Ectodermal cell (in vitro differentiated cells): ENCODE data around the gene HJV.

Experiments
- H3K27ac ChIP-seq: 2 replicates; pipeline ENCODE4 v1.7.0; 2013; ENCODE audit warnings: mild to moderate bottlenecking, low read depth, low read length; ENCODE audit not compliant: insufficient read depth, poor library complexity, severe bottlenecking
- H3K27me3 ChIP-seq: 2 replicates; pipeline ENCODE4 v1.7.0; 2013; ENCODE audit warnings: mild to moderate bottlenecking, low read length; ENCODE audit not compliant: insufficient read depth, control insufficient read depth, poor library complexity, severe bottlenecking
- H3K36me3 ChIP-seq: one replicate; pipeline ENCODE4 v1.7.0; 2013; ENCODE audit warnings: low read length; ENCODE audit not compliant: control insufficient read depth, insufficient read depth
- H3K4me1 ChIP-seq: one replicate; pipeline ENCODE4 v1.7.0; 2013; ENCODE audit warnings: low read length; ENCODE audit not compliant: control insufficient read depth, insufficient read depth
- H3K4me3 ChIP-seq: 2 replicates; pipeline ENCODE4 v1.7.0; 2013; ENCODE audit warnings: low read depth, low read length, control low read depth; ENCODE audit not compliant: insufficient read depth
- H3K9me3 ChIP-seq: 2 replicates; pipeline ENCODE4 v1.7.0; 2013; ENCODE audit warnings: mild to moderate bottlenecking, low read length, moderate library complexity; ENCODE audit not compliant: control insufficient read depth
- WGBS, 2 experiments: methylation state at CpG; one replicate each; pipeline ENCODE4 v1.1.7; 2013; ENCODE audit warnings: missing lambda C conversion rate in 2 of 2; 5-methylcytosine and 5-hydroxymethylcytosine counted together

The HJV gene

DNA sequence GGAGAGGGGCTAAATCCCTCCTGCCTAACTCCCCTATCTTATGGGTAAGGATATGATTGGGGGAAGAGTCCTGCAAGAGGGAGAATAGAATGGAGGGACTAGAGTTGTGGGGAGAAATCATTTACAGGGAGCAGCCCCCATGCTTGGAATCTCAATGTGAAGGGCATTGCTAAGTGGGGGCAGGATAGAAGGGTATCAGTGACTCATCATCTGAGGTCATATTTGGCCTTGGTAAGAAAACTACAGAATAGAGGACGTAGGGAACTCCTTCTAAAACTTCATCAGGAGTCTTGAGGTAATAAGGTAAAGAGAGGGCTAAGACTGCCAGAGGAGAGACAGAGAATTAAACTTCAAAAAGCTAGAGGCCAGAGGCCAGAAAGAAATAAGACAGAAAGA, 487 bp downstream of the HJV start:
- Histone ChIP-seq H3K9me3 (no peaks in the 10 kb centered on the region), H3K27me3 (peaks cover 49% of the 10 kb centered on the region), H3K4me1 (no peaks in the 10 kb centered on the region), H3K36me3 (no peaks in the 10 kb centered on the region), H3K4me3 (no peak overlapping the region), H3K27ac (no peak overlapping the region)
- WGBS, 2 experiments = 75 to 93% methylated on average over 1 of the region's 1 CpG

DNA sequence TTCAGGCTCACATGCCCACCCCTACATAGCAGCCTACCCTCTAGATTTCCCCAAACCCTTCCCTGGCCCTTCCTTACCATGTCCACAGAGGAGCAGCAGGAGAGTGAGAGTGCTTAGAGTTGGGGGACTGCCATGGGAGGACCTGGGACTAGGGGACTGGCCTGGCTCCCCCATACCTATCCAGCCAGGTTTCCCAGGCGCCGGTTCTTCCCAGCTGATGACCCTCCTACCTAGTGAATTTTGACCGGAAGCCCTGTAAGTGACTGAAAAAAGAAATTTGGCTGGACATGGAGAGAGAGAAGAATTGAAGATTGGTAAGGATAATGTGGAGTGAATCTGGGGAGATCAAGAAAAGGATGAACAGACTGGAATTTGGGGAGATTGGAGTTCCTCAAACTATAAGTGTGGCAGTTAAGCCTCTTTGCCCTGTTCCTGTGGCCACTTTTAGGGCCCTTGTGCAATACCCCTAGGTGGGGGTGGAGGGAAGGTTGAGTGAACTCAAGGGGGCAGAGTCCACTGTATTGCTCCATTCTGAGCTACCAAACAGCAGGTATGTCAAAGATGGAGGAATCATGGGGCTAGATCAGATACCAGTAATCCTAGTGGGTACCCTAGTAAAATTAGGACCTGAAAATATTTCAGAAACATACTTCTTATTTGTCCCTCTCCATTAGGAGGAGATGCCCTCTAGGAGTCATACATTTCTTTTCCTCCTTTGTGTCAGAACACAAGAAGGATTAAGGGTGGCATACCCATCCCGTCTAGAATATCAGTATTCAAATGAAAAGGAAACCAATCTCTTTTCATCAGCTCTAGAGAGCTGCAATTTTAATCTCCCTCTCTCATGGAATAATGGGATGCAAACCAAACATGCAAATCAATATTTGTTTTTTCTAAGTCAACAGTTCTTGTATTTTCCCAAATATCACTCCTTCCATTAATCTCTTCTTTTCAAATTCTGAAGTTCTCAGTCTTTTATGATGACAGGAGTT, 1.2 kb downstream of the HJV start:
- peaks cover 49% of the 10 kb centered on the region for H3K27me3 ChIP-seq

DNA sequence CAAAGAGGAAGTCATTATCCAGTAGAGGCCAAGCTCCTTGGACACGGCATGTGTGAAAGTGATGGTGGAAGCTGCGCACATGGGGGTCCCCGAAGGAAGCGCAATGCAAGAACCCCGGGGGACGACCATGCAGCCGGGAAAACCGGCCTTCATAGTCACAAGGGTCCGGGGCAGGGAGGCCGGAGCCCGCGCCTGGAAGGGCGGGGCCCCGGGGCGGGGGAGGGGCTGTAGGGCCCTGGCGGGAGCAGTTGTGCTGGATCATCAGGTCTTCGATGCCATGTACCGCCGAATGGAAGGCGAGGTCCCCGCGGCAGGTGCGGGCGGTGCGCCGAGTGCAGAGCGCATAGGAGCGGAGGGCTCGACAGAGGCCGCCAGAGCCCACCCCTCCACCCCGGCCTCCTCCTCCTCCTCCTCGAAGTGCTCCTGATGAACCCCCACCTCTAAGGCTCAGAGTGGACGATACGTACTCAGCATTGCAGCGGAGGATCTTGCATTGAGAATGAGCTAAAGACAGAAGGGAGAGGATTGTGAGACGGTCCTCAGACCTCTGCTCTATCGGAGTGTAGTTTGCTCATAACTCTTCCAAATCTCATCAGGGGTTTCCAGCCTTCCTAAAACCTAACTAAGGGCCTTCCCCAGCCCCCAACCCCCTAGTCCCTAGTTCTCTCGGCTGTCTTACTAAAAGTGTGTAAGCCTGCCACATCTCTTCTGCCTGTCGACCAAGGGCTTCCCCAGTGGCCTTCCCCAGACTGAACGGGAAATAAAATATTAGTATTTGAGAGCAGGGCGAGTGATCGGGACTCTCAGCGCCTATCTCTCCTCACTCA, 2.1 kb downstream of the HJV start:
- Histone ChIP-seq H3K36me3 (no peaks in the 10 kb centered on the region), H3K27me3 (peaks cover 49% of the 10 kb centered on the region), H3K27ac (no peak overlapping the region), H3K9me3 (no peaks in the 10 kb centered on the region), H3K4me1 (no peaks in the 10 kb centered on the region), H3K4me3 (peak overlapping the region; percentile 27)
- WGBS, 2 experiments = 42 to 45% methylated on average over 43 of the region's 43 CpGs

More for the DNA sequence above, 1.2 kb downstream of the HJV start:
- Histone ChIP-seq H3K36me3 (no peaks in the 10 kb centered on the region), H3K27ac (no peak overlapping the region), H3K4me1 (no peaks in the 10 kb centered on the region), H3K9me3 (no peaks in the 10 kb centered on the region), H3K4me3 (no peak overlapping the region)
- 88 to 90% methylated on average over 4 of the region's 4 CpGs for WGBS, 2 experiments

GRCh38 chr1:146016891-146017290, 4.6 kb downstream of the HJV start:
- H3K4me3 ChIP-seq = no peak overlapping the region
- no peaks in the 10 kb centered on the region for H3K9me3 ChIP-seq
- peaks cover 48% of the 10 kb centered on the region for H3K27me3 ChIP-seq
- no peaks in the 10 kb centered on the region for H3K36me3 ChIP-seq
- no peak overlapping the region for H3K27ac ChIP-seq
- 80 to 82% methylated on average over 1 of the region's 1 CpG for WGBS, 2 experiments
- no peaks in the 10 kb centered on the region for H3K4me1 ChIP-seq

GRCh38 chr1:146013559-146013922, 8.0 kb downstream of the HJV start:
- Histone ChIP-seq H3K9me3 (no peaks in the 10 kb centered on the region), H3K4me1 (no peaks in the 10 kb centered on the region), H3K27ac (no peak overlapping the region), H3K36me3 (no peaks in the 10 kb centered on the region), H3K27me3 (peaks cover 15% of the 10 kb centered on the region), H3K4me3 (no peak overlapping the region)
- 84 to 92% methylated on average over 6 of the region's 6 CpGs for WGBS, 2 experiments

DNA sequence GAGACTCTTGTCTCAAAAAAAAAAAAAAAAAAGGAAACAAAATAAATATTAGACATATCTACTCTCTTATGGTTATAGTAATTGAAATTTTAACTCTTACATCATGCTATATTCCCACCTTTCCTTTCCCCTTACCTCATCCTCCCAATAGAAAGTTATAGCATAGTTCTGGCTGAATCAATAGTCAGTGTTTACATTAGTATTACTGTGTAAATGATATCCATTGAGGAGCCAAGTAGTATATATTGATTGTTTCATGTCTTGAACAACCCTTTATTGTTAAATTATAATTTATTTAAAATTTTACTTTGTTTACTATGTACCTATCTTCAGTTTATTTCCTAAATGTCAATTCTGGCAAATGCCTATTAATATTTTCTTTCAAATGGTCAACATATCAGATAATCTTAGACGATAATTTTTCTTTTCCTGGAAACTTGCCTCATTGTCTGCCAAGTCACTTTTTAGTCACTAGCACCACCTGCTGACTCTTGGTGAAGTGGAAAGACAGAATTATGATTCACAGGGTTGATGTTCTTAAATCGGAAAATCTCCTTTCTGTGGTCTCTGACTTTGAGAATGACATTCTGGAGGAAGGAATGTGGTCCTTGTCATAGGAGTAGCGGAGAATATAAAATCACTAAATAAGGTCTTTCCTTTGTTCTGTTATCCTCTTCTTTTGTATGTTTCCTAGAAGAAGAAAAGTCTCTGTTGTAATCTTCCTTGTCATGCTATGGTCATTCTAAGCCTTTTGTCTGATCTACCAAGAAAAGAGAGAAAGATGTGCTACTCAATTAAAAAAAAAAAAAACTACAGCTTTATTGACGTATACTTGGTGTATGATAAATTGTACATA, 8.6 kb downstream of the HJV start:
- Histone ChIP-seq H3K27ac (no peak overlapping the region), H3K4me3 (no peak overlapping the region), H3K9me3 (no peaks in the 10 kb centered on the region), H3K36me3 (no peaks in the 10 kb centered on the region), H3K27me3 (peaks cover 9% of the 10 kb centered on the region), H3K4me1 (no peaks in the 10 kb centered on the region)
- 74 to 75% methylated on average over 2 to 3 of the region's 4 CpGs for WGBS, 2 experiments

- Histone ChIP-seq H3K9me3 (no peaks in the 10 kb centered on the region), H3K27me3 (no peaks in the 10 kb centered on the region), H3K27ac (no peak overlapping the region), H3K36me3 (no peaks in the 10 kb centered on the region), H3K4me3 (no peak overlapping the region), H3K4me1 (no peaks in the 10 kb centered on the region)
- 92% methylated on average over 8 of the region's 8 CpGs for WGBS, 2 experiments
Observed at GRCh38 chr1:146010126-146010738, 11.3 kb downstream of the HJV start.

GRCh38 chr1:146007489-146008133, 13.9 kb downstream of the HJV start:
- no peak overlapping the region for H3K27ac ChIP-seq
- no peaks in the 10 kb centered on the region for H3K27me3 ChIP-seq
- no peak overlapping the region for H3K4me3 ChIP-seq
- WGBS, 2 experiments = 94 to 95% methylated on average over 8 of the region's 8 CpGs
- no peaks in the 10 kb centered on the region for H3K4me1 ChIP-seq
- H3K9me3 ChIP-seq = no peaks in the 10 kb centered on the region
- H3K36me3 ChIP-seq = no peaks in the 10 kb centered on the region

DNA sequence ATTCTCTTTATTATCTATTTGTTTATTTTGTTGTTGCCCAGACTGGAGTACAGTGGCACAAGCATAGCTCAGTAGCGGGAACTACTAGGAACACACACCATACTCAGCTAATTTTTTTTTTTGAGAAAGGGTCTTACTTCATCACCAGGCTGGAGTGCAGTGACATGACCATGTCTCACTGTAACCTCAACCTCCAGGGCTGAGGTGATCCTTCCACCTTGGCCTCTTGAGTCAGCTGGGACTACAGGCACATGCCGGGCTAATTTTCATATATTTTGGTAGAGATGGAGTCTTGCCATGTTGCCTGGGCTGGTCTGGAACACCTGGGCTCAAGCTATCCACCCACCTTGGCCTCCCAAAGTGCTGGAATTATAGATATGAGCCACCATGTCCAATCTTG, 19.8 kb downstream of the HJV start:
- 96 to 100% methylated on average over 2 of the region's 2 CpGs for WGBS, 2 experiments
- no peaks in the 10 kb centered on the region for H3K9me3 ChIP-seq
- no peaks in the 10 kb centered on the region for H3K27me3 ChIP-seq
- H3K4me1 ChIP-seq = peaks cover 7% of the 10 kb centered on the region
- no peak overlapping the region for H3K27ac ChIP-seq
- no peak overlapping the region for H3K4me3 ChIP-seq
- H3K36me3 ChIP-seq = no peaks in the 10 kb centered on the region
